Endothelial cell of umbilical vein (primary cell): ENCODE data around the gene COLQ. TPM values are rescaled to one million over a fixed set of nuclear protein-coding genes. Genes with fewer than 3 reads are reported as not detected.

Experiments used
- BruUV-seq: library from RNA; stranded (reverse); fragments of 400-500 nt; replicated peaks from 2 replicates; lab custom pipeline; 2021; lab: Mats Ljungman, UMichigan
- CTCF ChIA-PET: fragments of 300-600, 350-600 bp; sonication (Branson Sonifier 250); formaldehyde crosslinking; loops from one replicate; lab custom pipeline; 2021; ENCODE audit warnings: antibody characterized with exemption, inconsistent platforms; lab: Charles Lee
- POLR2A ChIA-PET: fragments of 300-600, 350-600 bp; sonication (Branson Sonifier 250); formaldehyde crosslinking; loops from one replicate; lab custom pipeline; 2021; ENCODE audit warnings: antibody characterized with exemption, inconsistent platforms; lab: Charles Lee
- DNase-seq: peaks from one replicate; pipeline ENCODE4 v3.0.0-alpha.2; 2011; ENCODE audit warnings: low read depth, low spot score
- FAIRE-seq: peaks from 2 replicates; lab custom pipeline; 2011; peaks lifted over from hg19 to GRCh38; lab: Jason Lieb, UNC
- H2AFZ ChIP-seq: 2 replicates; pipeline ENCODE4 v1.6.0; 2012; ENCODE audit warnings: low read depth, low read length, control low read depth, inconsistent platforms
- H3K27ac ChIP-seq: 2 replicates; pipeline ENCODE4 v1.5.1; 2011; ENCODE audit warnings: low read depth, mild to moderate bottlenecking, control low read depth, low read length, moderate library complexity; ENCODE audit not compliant: insufficient read depth
- H3K27me3 ChIP-seq, 2 experiments: 2 replicates each; pipeline versions ENCODE4 v1.6.0 to v1.6.1; 2011; ENCODE audit warnings: low read length in 2 of 2, mixed read lengths in 1 of 2; ENCODE audit not compliant: control insufficient read depth in 2 of 2, insufficient read depth in 2 of 2
- H3K36me3 ChIP-seq, 2 experiments: 2 replicates in 1 of 2; 3 replicates in 1 of 2; pipeline ENCODE4 v1.5.1; 2011; ENCODE audit warnings: low read length in 2 of 2, mild to moderate bottlenecking in 1 of 2, moderate library complexity in 1 of 2; ENCODE audit not compliant: control insufficient read depth in 2 of 2, insufficient read depth in 2 of 2; ENCODE audit errors: extremely low read depth in 1 of 2
- H3K4me1 ChIP-seq: 3 replicates; pipeline ENCODE4 v1.5.1; 2011; ENCODE audit warnings: mild to moderate bottlenecking, low read length; ENCODE audit not compliant: control insufficient read depth, insufficient read depth; ENCODE audit errors: extremely low read depth
- H3K4me2 ChIP-seq: 2 replicates; pipeline ENCODE4 v1.6.1; 2011; ENCODE audit warnings: low read length, control low read depth, mixed read lengths; ENCODE audit not compliant: insufficient read depth
- H3K4me3 ChIP-seq, 3 experiments: fragments of 200-600 bp in 1 of 3; sonication (generic), shearing (Covaris generic) in 1 of 3; replicated peaks in 1 of 3; 2 replicates each; pipeline ENCODE4 v1.5.1; 2011 to 2016; ENCODE audit warnings: control low read depth in 3 of 3, low read length in 3 of 3, mild to moderate bottlenecking in 2 of 3, inconsistent platforms in 1 of 3, low read depth in 1 of 3, moderate library complexity in 1 of 3; ENCODE audit not compliant: insufficient read depth in 1 of 3
- H3K79me2 ChIP-seq: 2 replicates; pipeline ENCODE4 v1.6.0; 2012; ENCODE audit warnings: low read length, inconsistent platforms; ENCODE audit not compliant: control insufficient read depth, insufficient read depth
- H3K9ac ChIP-seq: replicated peaks from 2 replicates; pipeline ENCODE3; 2011; ENCODE audit warnings: low read length, control low read depth; ENCODE audit not compliant: insufficient read depth; ENCODE audit errors: extremely low read depth
- H3K9me1 ChIP-seq: replicated peaks from 3 replicates; pipeline ENCODE4 v1.6.0; 2011; ENCODE audit warnings: mild to moderate bottlenecking, low read length; ENCODE audit not compliant: control insufficient read depth, insufficient read depth; ENCODE audit errors: extremely low read depth
- H3K9me3 ChIP-seq: replicated peaks from 2 replicates; pipeline ENCODE4 v1.5.1; 2012; ENCODE audit warnings: low read length, inconsistent platforms; ENCODE audit not compliant: control insufficient read depth, insufficient read depth
- H4K20me1 ChIP-seq: replicated peaks from 2 replicates; pipeline ENCODE3; 2011; ENCODE audit warnings: mild to moderate bottlenecking, low read length; ENCODE audit not compliant: control insufficient read depth, insufficient read depth; ENCODE audit errors: extremely low read depth
- CTCF ChIP-seq, 2 donors: IDR thresholded peaks; 1 replicate in 1 of 2; 2 replicates in 1 of 2; pipeline ENCODE4 v1.5.1; 2011; ENCODE audit warnings: low read length in 2 of 2, mild to moderate bottlenecking in 2 of 2, moderate library complexity in 2 of 2, control low read depth in 1 of 2, inconsistent platforms in 1 of 2, low read depth in 1 of 2; ENCODE audit not compliant: insufficient read depth in 1 of 2; ENCODE audit errors: extremely low read depth in 1 of 2
- EZH2 ChIP-seq: IDR thresholded peaks from 2 replicates; pipeline ENCODE4 v1.6.1; 2012; ENCODE audit warnings: borderline replicate concordance, low read depth, mild to moderate bottlenecking, moderate library complexity, low read length, inconsistent platforms; ENCODE audit not compliant: severe bottlenecking
- FOS ChIP-seq: IDR thresholded peaks from 2 replicates; pipeline ENCODE4 v1.6.1; 2011; ENCODE audit warnings: mild to moderate bottlenecking, low read length, moderate library complexity, borderline replicate concordance; ENCODE audit not compliant: insufficient read depth
- GATA2 ChIP-seq: IDR thresholded peaks from 2 replicates; pipeline ENCODE4 v1.7.0; 2011; ENCODE audit warnings: low read depth, mild to moderate bottlenecking, moderate library complexity, mixed read lengths, low read length; ENCODE audit not compliant: insufficient read length, insufficient read depth
- JUN ChIP-seq: IDR thresholded peaks from 2 replicates; pipeline ENCODE4 v1.6.1; 2011; ENCODE audit warnings: borderline replicate concordance, low read depth; ENCODE audit not compliant: insufficient read length, insufficient read depth
- MAX ChIP-seq: IDR thresholded peaks from 2 replicates; pipeline ENCODE4 v1.6.1; 2011; ENCODE audit not compliant: insufficient read depth, insufficient read length
- MYC ChIP-seq: IDR thresholded peaks from one replicate; pipeline ENCODE4 v1.6.1; 2011; ENCODE audit warnings: mild to moderate bottlenecking, low read depth, low read length
- POLR2A ChIP-seq: IDR thresholded peaks from 2 replicates; pipeline ENCODE4 v1.6.1; 2012; ENCODE audit warnings: low read depth, mild to moderate bottlenecking, control low read depth, low read length
- POLR2AphosphoS5 ChIP-seq: IDR thresholded peaks from 2 replicates; pipeline ENCODE4 v1.6.1; 2012; ENCODE audit warnings: low read depth, mild to moderate bottlenecking, control low read depth, low read length, moderate library complexity; ENCODE audit not compliant: insufficient read depth
- dilution Hi-C: fragments of 300-500 bp; cut with MboI; formaldehyde crosslinking; loops from one replicate; pipeline ENCODE4 v1.15.0; 2019; ENCODE audit warnings: low sequenced_read_pairs; ENCODE audit not compliant: extremely low pct_ligation_motif_present
- intact Hi-C: fragments of 100-400 bp; cut with micrococcal nuclease; formaldehyde crosslinking; loops from one replicate; pipeline ENCODE4 v1.10.0; 2022
- polyA plus RNA-seq, 4 experiments: library from polyadenylated mRNA; depleted of rRNA in 3 of 4; stranded (reverse) in 3 of 4; unstranded in 1 of 4; fragments of >200 nt; gene quantifications; 2 replicates each; pipeline versions ENCODE4 v1.2.1 to v1.2.3, GENCODE V29; 2011 to 2012; ENCODE audit warnings: missing spikeins in 1 of 4
- total RNA-seq: library from RNA; stranded (reverse); gene quantifications from 2 replicates; pipeline ENCODE4 v1.2.3, GENCODE V29; 2021

COLQ gene
- total and polyA plus RNA-seq, 2 donors (not counting 3 experiments of a cell fraction or from before 2014, with no cell fraction given), result 2.0 to 2.3 TPM

- intact Hi-C loops (no loop called here), dilution Hi-C loops (no loop called here)
- H3K4me2 ChIP-seq, result no peak overlapping the region
- no TSS peak for BruUV-seq
- H3K9ac ChIP-seq, result no peak overlapping the region
- H4K20me1 ChIP-seq, result no peaks in the 10 kb centered on the region
- POLR2A ChIA-PET, result no interaction called here
- no peaks in the 10 kb centered on the region for H3K27me3 ChIP-seq
- no peak overlapping the region for H3K27ac ChIP-seq
- H3K36me3 ChIP-seq, result no peaks in the 10 kb centered on the region
- no peak for TF ChIP-seq POLR2A
- TF ChIP-seq MAX, result no peak
- TF ChIP-seq FOS, result no peak
- no peak for TF ChIP-seq EZH2
- no peak for TF ChIP-seq POLR2AphosphoS5
- no peak for TF ChIP-seq GATA2
- no peak for TF ChIP-seq CTCF (IDR thresholded peaks at IDR 0.05; ENCODE audit: extremely low read depth in 1 of 2, insufficient read depth in 1 of 2, low read depth in 1 of 2, low read length in 2 of 2)
- TF ChIP-seq JUN, result no peak
- TF ChIP-seq MYC, result no peak
- no peak overlapping the region for H2AFZ ChIP-seq
- H3K4me1 ChIP-seq, result no peaks in the 10 kb centered on the region
- no peak for DNase-seq
- CTCF ChIA-PET, result no interaction called here
- H3K79me2 ChIP-seq, result no peaks in the 10 kb centered on the region
- H3K4me3 ChIP-seq, result no peak overlapping the region
- FAIRE-seq, result no peak
- no peaks in the 10 kb centered on the region for H3K9me1 ChIP-seq
- no peaks in the 10 kb centered on the region for H3K9me3 ChIP-seq
Measured at GRCh38 chr3:15456321-15456720, 65.2 kb downstream of the COLQ start.
